OCI-M1 (cell line): Measurements from ENCODE around the gene TUT1.
"Not testable (repeated sequence)": the region's sequence is repeated elsewhere in the genome, so short reads cannot be mapped to it uniquely, and the experiment has no call there.

Experiments
- DNase-seq: peaks from one replicate; lab custom pipeline; 2025; lab: John Stamatoyannopoulos, UW

Gene TUT1

DNA sequence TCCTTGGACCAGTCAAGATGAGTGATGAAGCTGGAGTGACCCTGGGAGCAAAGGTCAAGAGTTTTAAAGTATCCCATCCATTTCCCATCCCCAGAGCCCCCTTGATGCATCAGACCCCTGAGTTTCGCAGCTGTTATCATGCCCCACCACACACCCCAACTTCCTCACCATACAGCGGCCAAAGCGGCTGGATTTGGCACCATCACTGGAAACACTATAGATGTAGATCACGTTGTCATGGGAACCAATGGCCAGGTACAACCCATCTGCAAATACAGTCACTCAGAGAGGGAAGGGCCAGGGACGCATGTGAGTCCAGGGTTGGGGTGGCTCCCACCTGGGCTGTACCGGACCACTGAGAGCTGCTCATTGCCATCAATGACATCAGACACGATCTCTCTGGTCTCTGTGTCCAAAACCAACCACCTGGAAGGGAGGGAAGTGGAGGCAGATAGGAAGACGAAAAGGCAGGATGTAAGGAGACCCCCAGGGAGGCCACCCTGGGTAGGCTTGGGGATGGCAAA is 12.5 kb upstream of the TUT1 start:
- no peak for DNase-seq

DNA sequence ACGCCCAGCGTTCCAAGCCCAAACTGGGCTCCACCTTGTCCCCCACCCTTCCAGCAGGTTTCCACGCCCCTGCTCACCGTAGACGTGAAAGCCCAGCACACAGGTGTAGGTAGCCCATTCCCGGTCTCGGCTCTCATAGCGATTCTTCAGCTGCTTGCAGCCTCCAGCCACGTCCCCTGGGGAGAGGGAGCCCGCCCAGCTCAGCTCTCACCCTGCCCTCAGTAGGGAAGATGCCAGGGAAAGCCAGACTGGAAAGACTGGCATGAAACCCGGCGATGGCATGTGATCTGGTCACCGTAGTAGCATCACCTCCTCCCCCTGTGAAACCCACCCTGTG is 11.7 kb upstream of the TUT1 start:
- no peak for DNase-seq

DNA sequence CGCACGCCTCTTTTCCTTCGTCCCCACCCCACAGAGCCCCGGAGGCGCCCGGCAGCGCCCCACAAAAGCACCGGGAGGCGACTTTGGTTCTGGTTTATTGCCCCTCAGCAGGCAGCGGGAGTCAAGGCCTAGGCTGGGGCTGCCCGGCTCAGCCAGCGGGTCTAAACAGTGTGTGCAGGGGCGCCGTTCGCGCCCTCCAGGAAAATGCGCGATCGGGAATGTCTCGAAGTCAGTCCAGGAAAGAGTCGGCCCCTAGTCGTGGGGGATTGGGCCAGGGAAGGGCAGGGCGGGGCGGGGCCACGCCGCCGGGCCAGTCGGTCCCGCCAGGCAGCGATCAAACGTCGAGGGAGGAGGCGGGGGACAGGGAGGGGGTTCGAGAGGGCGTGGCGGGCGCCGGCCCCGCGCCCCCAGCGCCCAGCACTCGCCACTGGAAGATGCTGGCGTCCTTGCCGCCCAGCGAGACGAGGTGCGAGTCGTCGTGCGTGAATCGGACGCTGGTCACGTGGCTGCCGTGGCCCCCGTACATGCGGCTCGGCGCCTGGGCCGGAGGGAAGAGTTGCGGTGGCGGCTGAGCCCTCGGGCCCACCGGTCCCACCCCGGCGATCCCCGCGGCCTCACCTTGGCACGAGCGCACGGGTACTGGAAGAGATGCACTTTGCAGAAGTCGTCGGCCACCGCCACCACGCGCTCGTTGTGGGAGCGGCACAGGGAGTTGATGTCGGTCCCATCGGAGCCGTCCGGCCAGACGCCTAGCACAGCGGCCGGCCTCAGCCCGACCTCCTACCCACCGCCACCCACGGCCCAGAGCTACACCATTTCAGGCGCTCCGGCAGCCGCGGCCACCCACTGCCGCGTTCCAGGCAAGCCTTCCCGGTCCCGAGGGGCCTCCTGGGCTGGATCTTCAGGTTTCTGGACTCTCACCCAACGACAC is 11.1 kb upstream of the TUT1 start:
- DNase-seq, result peak; percentile 79

GRCh38 chr11:62601372-62602140 is 10.2 kb upstream of the TUT1 start, which contains the start of gene MTA2:
MTA2 (minus strand) TSS chr11:62601865; CDS start chr11:62601450, 415 bp downstream.
- peak; percentile 99 for DNase-seq

GRCh38 chr11:62601122-62601371 is 9.7 kb upstream of the TUT1 start:
- peak; percentile 67 for DNase-seq

DNA sequence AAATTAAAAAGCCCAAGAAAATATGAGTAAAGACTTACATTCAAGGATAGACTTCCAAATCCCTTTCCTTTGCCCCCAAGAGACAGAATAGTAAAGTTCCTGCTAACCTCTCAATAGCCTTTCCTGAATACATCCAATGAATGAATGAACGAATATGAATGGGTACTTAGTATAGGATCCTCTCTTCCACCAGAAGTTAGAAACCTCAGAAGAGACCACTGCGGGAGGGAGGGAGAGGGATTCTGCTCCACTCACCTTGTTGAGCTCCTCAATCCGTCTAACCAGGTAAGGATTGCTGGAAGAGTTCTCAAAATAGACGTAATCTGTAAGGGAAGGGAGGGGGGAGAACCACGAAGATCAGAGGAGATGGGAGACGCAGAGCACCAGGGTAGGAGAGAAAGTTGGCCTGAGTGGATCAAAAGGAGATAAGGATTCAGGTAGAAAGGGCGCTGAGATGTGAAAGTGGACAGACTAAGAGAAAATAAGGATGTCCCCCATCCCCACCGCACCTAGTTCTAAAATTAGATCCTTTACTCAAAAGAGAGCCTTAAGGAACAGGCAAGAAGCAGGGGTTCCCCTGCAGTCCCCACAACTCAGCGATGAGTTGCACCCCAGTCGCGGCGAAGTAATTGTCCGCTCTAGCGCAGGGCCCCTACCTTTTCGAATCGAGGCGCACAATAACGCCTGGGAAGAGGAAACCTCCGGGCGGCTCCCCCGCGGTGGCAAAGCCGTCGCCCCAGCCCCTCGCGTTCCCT is 9.2 kb upstream of the TUT1 start:
- peak; percentile 39 for DNase-seq

GRCh38 chr11:62599901-62600300 is 8.6 kb upstream of the TUT1 start:
- DNase-seq, result no peak

DNA sequence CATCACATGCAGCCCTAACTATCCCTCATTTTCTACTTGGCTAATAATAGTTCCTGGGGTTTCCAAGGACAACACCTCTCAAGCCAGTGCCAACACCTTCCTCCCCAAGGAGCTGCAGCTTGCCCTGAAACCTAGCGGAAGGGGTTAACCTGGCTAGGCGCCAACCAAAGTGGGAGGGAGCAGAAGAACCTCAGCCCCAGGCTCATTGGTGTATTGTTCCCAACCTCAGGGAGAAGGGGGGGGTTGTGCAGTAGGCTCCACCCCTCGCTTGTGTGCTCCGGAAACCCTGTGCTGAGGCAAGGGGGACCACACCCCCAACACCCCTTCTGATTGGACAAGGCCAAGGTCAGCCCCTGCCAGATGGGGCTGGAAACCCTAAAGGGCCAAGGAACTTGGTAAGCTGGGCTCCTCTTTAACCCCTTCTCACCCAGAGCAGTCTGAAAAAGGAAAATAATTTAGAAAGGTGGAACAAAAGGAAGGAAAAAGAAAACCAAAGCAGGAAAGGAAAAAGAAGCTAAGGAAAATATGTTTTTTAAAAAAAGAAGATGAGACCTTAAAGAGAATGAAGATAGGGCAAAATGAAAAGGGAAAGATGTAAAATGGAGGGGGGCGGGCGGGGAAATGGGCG is 7.9 kb upstream of the TUT1 start:
- peak; percentile 99 for DNase-seq

- DNase-seq, result no peak
Observed at GRCh38 chr11:62595124-62595523, 3.8 kb upstream of the TUT1 start.

- DNase-seq, result peak; percentile 89
Observed at GRCh38 chr11:62593434-62594044, 2.2 kb upstream of the TUT1 start.

DNA sequence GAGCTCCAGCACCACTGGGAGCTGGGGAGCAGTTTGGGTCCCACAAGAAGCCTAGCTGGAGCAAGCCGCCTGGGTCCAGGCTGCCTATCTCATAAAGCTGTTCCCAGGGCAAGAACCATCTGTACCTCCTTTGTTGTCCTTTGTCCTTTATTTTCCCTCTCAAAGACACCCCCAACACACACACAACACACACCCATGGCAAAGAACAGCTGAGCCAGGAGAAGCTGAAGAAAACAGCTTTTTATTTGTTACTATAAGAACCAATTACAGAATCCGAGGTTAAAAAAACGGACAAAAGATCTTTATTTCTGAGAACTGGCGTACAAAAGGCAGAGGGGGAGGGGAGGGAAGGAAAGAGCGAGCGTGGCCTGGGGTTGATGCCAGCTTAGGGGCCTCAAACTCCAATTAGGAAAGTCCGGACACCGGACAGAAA is 1.7 kb upstream of the TUT1 start:
- DNase-seq, result no peak

DNA sequence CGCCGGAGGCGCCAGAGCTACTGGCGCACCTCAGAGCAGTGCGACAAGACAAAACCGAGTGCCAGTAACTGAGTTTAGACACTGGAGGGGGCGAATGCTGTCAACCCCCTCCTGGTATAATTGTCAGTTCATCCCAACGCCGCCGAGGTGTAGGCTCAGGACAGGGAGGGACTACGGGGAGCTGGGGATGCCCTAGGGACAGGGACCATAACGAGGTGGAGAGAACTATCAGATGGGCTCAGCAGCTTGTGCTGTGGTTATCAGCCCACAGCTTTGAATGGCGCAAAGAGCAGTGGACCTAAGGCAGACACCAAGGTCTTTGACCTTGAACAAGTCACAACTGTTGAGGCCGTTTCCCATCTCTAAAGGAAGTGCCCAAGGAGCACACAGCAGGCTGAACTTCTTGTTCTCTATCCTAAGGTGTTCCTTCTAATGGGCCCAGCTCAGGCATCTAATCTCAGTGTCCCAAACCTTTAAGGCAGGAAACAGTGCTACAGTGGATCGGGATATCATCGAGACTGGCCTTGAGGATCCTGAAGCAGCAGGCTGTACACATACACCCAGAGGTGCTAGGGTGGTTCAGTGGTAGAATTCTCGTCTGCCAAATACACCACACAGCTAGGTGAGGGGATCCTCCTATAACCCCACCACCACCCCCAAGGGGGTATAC is 958 bp upstream of the TUT1 start:
- DNase-seq, result peak; percentile 74

- DNase-seq, result peak; percentile 36
Observed at GRCh38 chr11:62588966-62589637, 2.2 kb downstream of the TUT1 start.

DNA sequence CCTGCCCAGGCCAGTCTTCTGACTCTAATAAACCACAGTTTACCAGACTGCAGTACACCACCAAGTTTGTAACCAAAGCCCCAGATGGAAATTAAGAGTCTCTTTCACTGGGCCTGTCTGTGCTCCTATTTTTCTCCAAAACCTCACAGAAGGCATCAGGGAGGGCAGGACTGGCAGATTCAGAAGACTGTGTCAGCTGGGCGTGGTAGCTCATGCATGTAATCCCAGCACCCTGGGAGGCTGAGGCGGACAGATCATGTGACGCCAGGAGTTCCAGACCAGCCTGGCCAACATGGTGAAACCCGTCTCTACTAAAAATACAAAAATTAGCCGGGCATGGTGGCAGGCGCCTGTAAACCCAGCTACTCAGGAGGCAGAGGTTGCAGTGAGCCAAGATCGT is 6.0 kb downstream of the TUT1 start:
- not testable (repeated sequence) for DNase-seq

- not testable (repeated sequence) for DNase-seq
Observed at GRCh38 chr11:62581735-62582134, 9.6 kb downstream of the TUT1 start.

DNA sequence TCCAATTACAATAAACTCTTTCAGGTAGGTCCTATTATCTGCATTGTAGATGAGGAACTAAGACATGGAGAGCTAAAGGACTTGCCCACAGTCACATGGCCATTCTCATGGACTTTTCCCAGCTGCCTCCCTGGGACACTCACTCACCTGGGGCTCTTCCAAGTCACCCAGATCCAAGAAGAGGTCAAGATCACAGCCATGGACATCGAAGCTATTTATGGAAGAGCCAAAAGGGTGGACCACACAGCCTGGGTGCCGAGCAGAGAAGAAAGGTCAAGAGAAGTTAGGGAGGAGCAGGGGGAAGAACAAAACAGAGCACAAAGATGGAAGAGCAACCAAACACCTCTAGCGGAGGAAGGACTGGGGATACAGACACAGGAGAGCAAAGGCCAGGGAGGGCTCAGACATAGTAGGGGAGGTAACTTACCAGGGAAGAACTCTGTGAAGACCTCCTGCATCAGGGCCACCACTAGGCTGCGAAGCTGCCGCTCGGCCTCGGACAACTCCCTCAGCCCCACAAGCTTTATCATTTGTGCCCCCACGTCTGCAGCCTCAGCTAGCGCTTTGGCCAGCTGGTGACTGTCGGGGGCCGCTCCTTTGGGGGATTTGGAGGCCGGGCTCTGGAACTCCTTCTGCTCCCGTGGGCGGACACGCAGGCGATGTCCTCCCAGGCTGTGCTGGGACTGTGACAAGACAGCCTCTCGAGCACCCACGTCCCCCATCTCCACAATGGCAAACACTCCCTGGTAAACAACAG is 10.2 kb downstream of the TUT1 start:
- no peak for DNase-seq

- no peak for DNase-seq
Observed at GRCh38 chr11:62579252-62579651, 12.1 kb downstream of the TUT1 start.

DNA sequence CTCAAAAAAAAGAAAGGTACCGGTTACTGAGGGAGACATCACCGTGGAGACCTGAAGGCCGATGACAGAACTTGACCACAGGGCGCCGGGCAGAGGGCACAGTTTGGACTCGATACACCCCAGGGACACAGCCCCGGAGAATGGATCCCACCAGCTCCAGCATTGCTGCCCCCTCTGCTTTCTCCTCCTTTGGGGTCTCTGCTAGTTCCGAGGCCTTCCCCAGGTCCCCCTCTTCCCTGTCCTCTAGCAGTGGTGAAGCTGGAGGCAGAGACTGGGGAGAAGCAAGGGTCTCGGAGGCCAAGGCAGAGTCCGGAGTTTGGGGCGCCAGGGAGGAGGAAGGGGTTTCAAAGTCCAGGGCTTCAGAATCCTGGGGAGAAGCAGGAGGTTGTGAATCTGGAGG is 12.8 kb downstream of the TUT1 start:
- DNase-seq, result no peak

GRCh38 chr11:62577046-62577714 is 14.1 kb downstream of the TUT1 start:
- DNase-seq, result no peak
